AG09309 (cell line): ENCODE measurements around the gene P3H4.

Experiments
- DNase-seq: peaks from one replicate; pipeline ENCODE4 v3.0.0-alpha.2; 2010; ENCODE audit warnings: low read depth
- H3K4me3 ChIP-seq: 2 replicates; pipeline ENCODE4 v1.5.1; 2011; ENCODE audit warnings: mild to moderate bottlenecking, low read depth, low read length, moderate library complexity; ENCODE audit not compliant: control insufficient read depth
- CTCF ChIP-seq: IDR thresholded peaks from 2 replicates; pipeline ENCODE4 v1.5.1; 2011; ENCODE audit warnings: mild to moderate bottlenecking, low read depth, low read length, inconsistent platforms; ENCODE audit not compliant: insufficient read depth, control insufficient read depth; ENCODE audit errors: missing control alignments

Gene P3H4

GRCh38 chr17:41806685-41807445, 4.9 kb downstream of the P3H4 start:
- no peak for TF ChIP-seq CTCF
- no peak overlapping the region for H3K4me3 ChIP-seq

GRCh38 chr17:41803049-41804020, 8.4 kb downstream of the P3H4 start:
- H3K4me3 ChIP-seq: no peak overlapping the region
- no peak for DNase-seq
- TF ChIP-seq CTCF: no peak

More at GRCh38 chr17:41806685-41807445, 4.9 kb downstream of the P3H4 start:
- DNase-seq: no peak

GRCh38 chr17:41801374-41802271, 10.1 kb downstream of the P3H4 start:
- no peak for DNase-seq
- no peak overlapping the region for H3K4me3 ChIP-seq
- TF ChIP-seq CTCF: peak; percentile 96

GRCh38 chr17:41800601-41801373, 11.0 kb downstream of the P3H4 start:
- TF ChIP-seq CTCF: no peak
- H3K4me3 ChIP-seq: no peak overlapping the region
- DNase-seq: no peak

- H3K4me3 ChIP-seq: no peak overlapping the region
- no peak for DNase-seq
- no peak for TF ChIP-seq CTCF
These were observed 12.4 kb downstream of the P3H4 start for GRCh38 chr17:41799366-41799765.

GRCh38 chr17:41797377-41797776, 14.4 kb downstream of the P3H4 start:
- no peak for DNase-seq
- no peak overlapping the region for H3K4me3 ChIP-seq
- TF ChIP-seq CTCF: no peak
